Mesendoderm (in vitro differentiated cells): Measurements from ENCODE around the gene RASGRF1. TPM values are rescaled to one million over a fixed set of nuclear protein-coding genes. Genes with fewer than 3 reads are reported as not detected.

Experiments used
- DNase-seq: peaks from one replicate; pipeline ENCODE4 v3.0.0; 2013
- H2AK5ac ChIP-seq: 2 replicates; pipeline ENCODE4 v1.6.1; 2013; ENCODE audit warnings: low read length, inconsistent platforms
- H2BK120ac ChIP-seq: 2 replicates; pipeline ENCODE4 v1.6.1; 2013; ENCODE audit warnings: low read depth, mild to moderate bottlenecking, low read length, moderate library complexity, mixed read lengths
- H2BK15ac ChIP-seq: replicated peaks from 2 replicates; pipeline ENCODE4 v1.6.1; 2013; ENCODE audit warnings: low read depth, mild to moderate bottlenecking, moderate library complexity
- H2BK5ac ChIP-seq: 2 replicates; pipeline ENCODE4 v1.6.1; 2013; ENCODE audit warnings: low read length, inconsistent platforms
- H3K18ac ChIP-seq: 2 replicates; pipeline ENCODE4 v1.6.1; 2013; ENCODE audit warnings: mild to moderate bottlenecking, low read length, mixed read lengths
- H3K23ac ChIP-seq: one replicate; pipeline ENCODE4 v1.6.1; 2013; ENCODE audit warnings: low read length
- H3K27ac ChIP-seq: 2 replicates; pipeline ENCODE4 v1.5.1; 2013; ENCODE audit warnings: low read depth, mild to moderate bottlenecking, inconsistent platforms, low read length, moderate library complexity
- H3K27me3 ChIP-seq: 2 replicates; pipeline ENCODE4 v1.6.1; 2013; ENCODE audit warnings: low read length, control low read depth, mild to moderate bottlenecking, inconsistent platforms; ENCODE audit not compliant: insufficient read depth, poor library complexity
- H3K36me3 ChIP-seq: 2 replicates; pipeline ENCODE4 v1.6.1; 2013; ENCODE audit warnings: low read length, inconsistent platforms; ENCODE audit not compliant: control insufficient read depth, insufficient read depth
- H3K4ac ChIP-seq: one replicate; pipeline ENCODE4 v1.6.1; 2013; ENCODE audit warnings: low read depth, mild to moderate bottlenecking, low read length, moderate library complexity
- H3K4me1 ChIP-seq: 2 replicates; pipeline ENCODE4 v1.6.1; 2013; ENCODE audit warnings: low read depth, low read length, inconsistent platforms; ENCODE audit not compliant: control insufficient read depth
- H3K4me2 ChIP-seq: 2 replicates; pipeline ENCODE4 v1.6.1; 2013; ENCODE audit warnings: low read length
- H3K4me3 ChIP-seq: 2 replicates; pipeline ENCODE4 v1.5.1; 2013; ENCODE audit warnings: mild to moderate bottlenecking, low read length
- H3K56ac ChIP-seq: one replicate; pipeline ENCODE4 v1.6.1; 2013; ENCODE audit warnings: low read length
- H3K79me1 ChIP-seq: 2 replicates; pipeline ENCODE4 v1.6.1; 2013; ENCODE audit warnings: low read length, inconsistent platforms
- H3K79me2 ChIP-seq: 2 replicates; pipeline ENCODE4 v1.6.1; 2013; ENCODE audit warnings: mild to moderate bottlenecking, low read length; ENCODE audit not compliant: control insufficient read depth, insufficient read depth
- H3K9ac ChIP-seq: 2 replicates; pipeline ENCODE4 v1.6.1; 2013; ENCODE audit warnings: low read length, inconsistent platforms
- H4K5ac ChIP-seq: one replicate; pipeline ENCODE4 v1.6.1; 2013; ENCODE audit warnings: low read length
- H4K8ac ChIP-seq: one replicate; pipeline ENCODE4 v1.6.1; 2013; ENCODE audit warnings: low read depth, mild to moderate bottlenecking, control low read depth, low read length, moderate library complexity
- WGBS: extraction: QIAGEN DNeasy Blood & Tissue Kit; methylation state at CpG from one replicate; pipeline ENCODE4 v1.1.7; 2013; ENCODE audit warnings: low lambda C conversion rate, missing lambda C conversion rate; ENCODE audit not compliant: insufficient coverage; ENCODE audit errors: extremely low coverage; 5-methylcytosine and 5-hydroxymethylcytosine counted together
- polyA plus RNA-seq, 2 experiments: library from polyadenylated mRNA; stranded (reverse); fragments of 200-250 nt; gene quantifications; one replicate each; pipeline ENCODE4 v1.2.3, GENCODE V29; 2013

RASGRF1 gene, protein sequence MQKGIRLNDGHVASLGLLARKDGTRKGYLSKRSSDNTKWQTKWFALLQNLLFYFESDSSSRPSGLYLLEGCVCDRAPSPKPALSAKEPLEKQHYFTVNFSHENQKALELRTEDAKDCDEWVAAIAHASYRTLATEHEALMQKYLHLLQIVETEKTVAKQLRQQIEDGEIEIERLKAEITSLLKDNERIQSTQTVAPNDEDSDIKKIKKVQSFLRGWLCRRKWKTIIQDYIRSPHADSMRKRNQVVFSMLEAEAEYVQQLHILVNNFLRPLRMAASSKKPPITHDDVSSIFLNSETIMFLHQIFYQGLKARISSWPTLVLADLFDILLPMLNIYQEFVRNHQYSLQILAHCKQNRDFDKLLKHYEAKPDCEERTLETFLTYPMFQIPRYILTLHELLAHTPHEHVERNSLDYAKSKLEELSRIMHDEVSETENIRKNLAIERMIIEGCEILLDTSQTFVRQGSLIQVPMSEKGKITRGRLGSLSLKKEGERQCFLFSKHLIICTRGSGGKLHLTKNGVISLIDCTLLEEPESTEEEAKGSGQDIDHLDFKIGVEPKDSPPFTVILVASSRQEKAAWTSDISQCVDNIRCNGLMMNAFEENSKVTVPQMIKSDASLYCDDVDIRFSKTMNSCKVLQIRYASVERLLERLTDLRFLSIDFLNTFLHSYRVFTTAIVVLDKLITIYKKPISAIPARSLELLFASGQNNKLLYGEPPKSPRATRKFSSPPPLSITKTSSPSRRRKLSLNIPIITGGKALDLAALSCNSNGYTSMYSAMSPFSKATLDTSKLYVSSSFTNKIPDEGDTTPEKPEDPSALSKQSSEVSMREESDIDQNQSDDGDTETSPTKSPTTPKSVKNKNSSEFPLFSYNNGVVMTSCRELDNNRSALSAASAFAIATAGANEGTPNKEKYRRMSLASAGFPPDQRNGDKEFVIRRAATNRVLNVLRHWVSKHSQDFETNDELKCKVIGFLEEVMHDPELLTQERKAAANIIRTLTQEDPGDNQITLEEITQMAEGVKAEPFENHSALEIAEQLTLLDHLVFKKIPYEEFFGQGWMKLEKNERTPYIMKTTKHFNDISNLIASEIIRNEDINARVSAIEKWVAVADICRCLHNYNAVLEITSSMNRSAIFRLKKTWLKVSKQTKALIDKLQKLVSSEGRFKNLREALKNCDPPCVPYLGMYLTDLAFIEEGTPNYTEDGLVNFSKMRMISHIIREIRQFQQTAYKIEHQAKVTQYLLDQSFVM (N-terminal part only)
- 0.15 TPM for polyA plus RNA-seq (2013, experiment 1 of 2)
- 0.14 TPM for polyA plus RNA-seq (2013, experiment 2 of 2)

- Histone ChIP-seq H3K79me2 (no peaks in the 10 kb centered on the region), H3K23ac (no peak within 1 kb of the TSS), H3K4ac (no peak within 1 kb of the TSS), H3K27me3 (peaks cover 44% of the 10 kb centered on the region), H3K27ac (no peak within 1 kb of the TSS), H3K4me3 (no peak within 1 kb of the TSS), H3K9ac (no peak within 1 kb of the TSS), H3K4me1 (no peaks in the 10 kb centered on the region), H2AK5ac (no peak within 1 kb of the TSS), H3K56ac (peak within 1 kb of the TSS; percentile 44), H3K79me1 (no peaks in the 10 kb centered on the region), H4K8ac (no peak within 1 kb of the TSS), H2BK15ac (no peak within 1 kb of the TSS), H3K18ac (no peak within 1 kb of the TSS), H3K4me2 (peak within 1 kb of the TSS; percentile 74), H4K5ac (no peak within 1 kb of the TSS), H2BK120ac (no peak within 1 kb of the TSS), H3K36me3 (no peaks in the 10 kb centered on the region), H2BK5ac (no peak within 1 kb of the TSS)
- peak; percentile 55 for DNase-seq
- no CpG with 5 or more reads among the region's 61 CpGs for WGBS
These were observed at the start of gene RASGRF1 for GRCh38 chr15:79090487-79091203. RASGRF1 (minus strand) TSS chr15:79090780; CDS start chr15:79090498, 282 bp downstream.

- H3K23ac ChIP-seq, result no peak overlapping the region
- H4K5ac ChIP-seq, result no peak overlapping the region
- no peak overlapping the region for H2BK5ac ChIP-seq
- H3K27me3 ChIP-seq, result no peaks in the 10 kb centered on the region
- no peak overlapping the region for H3K4me2 ChIP-seq
- no peaks in the 10 kb centered on the region for H3K4me1 ChIP-seq
- H4K8ac ChIP-seq, result no peak overlapping the region
- H3K9ac ChIP-seq, result no peak overlapping the region
- H3K27ac ChIP-seq, result peak overlapping the region; percentile 31
- no peak overlapping the region for H3K4ac ChIP-seq
- DNase-seq, result peak; percentile 54
- no peak overlapping the region for H3K4me3 ChIP-seq
- H2BK120ac ChIP-seq, result no peak overlapping the region
- no CpG with 5 or more reads among the region's 3 CpGs for WGBS
- peak overlapping the region; percentile 64 for H3K18ac ChIP-seq
- no peaks in the 10 kb centered on the region for H3K79me1 ChIP-seq
- no peaks in the 10 kb centered on the region for H3K79me2 ChIP-seq
- H2AK5ac ChIP-seq, result no peak overlapping the region
- no peak overlapping the region for H2BK15ac ChIP-seq
- no peaks in the 10 kb centered on the region for H3K36me3 ChIP-seq
- no peak overlapping the region for H3K56ac ChIP-seq
These were observed 46.0 kb upstream of the RASGRF1 start for GRCh38 chr15:79136434-79137046.

- H3K4me1 ChIP-seq, result no peaks in the 10 kb centered on the region
- H3K56ac ChIP-seq, result no peak overlapping the region
- H4K8ac ChIP-seq, result no peak overlapping the region
- H2BK15ac ChIP-seq, result no peak overlapping the region
- no peak overlapping the region for H3K4me3 ChIP-seq
- no peak overlapping the region for H2AK5ac ChIP-seq
- WGBS, result no CpG with 5 or more reads among the region's 2 CpGs
- no peaks in the 10 kb centered on the region for H3K36me3 ChIP-seq
- no peak overlapping the region for H3K4me2 ChIP-seq
- no peak overlapping the region for H4K5ac ChIP-seq
- H3K79me2 ChIP-seq, result no peaks in the 10 kb centered on the region
- H3K79me1 ChIP-seq, result no peaks in the 10 kb centered on the region
- no peak overlapping the region for H3K27ac ChIP-seq
- DNase-seq, result no peak
- no peaks in the 10 kb centered on the region for H3K27me3 ChIP-seq
- H3K18ac ChIP-seq, result no peak overlapping the region
- no peak overlapping the region for H3K23ac ChIP-seq
- H3K4ac ChIP-seq, result no peak overlapping the region
- no peak overlapping the region for H3K9ac ChIP-seq
- H2BK5ac ChIP-seq, result no peak overlapping the region
- H2BK120ac ChIP-seq, result no peak overlapping the region
These were observed 42.7 kb upstream of the RASGRF1 start for GRCh38 chr15:79133309-79133708.

GRCh38 chr15:79132770-79133169 is 42.2 kb upstream of the RASGRF1 start:
- no peak overlapping the region for H3K4me3 ChIP-seq
- H3K79me1 ChIP-seq, result no peaks in the 10 kb centered on the region
- H3K9ac ChIP-seq, result no peak overlapping the region
- no peak overlapping the region for H3K27ac ChIP-seq
- no peak overlapping the region for H3K4me2 ChIP-seq
- no peaks in the 10 kb centered on the region for H3K36me3 ChIP-seq
- WGBS, result no CpG with 5 or more reads among the region's 1 CpG
- no peak overlapping the region for H2AK5ac ChIP-seq
- no peak overlapping the region for H3K23ac ChIP-seq
- H4K5ac ChIP-seq, result no peak overlapping the region
- H3K4ac ChIP-seq, result no peak overlapping the region
- H3K18ac ChIP-seq, result no peak overlapping the region
- H2BK15ac ChIP-seq, result no peak overlapping the region
- no peak overlapping the region for H2BK5ac ChIP-seq
- no peak for DNase-seq
- no peak overlapping the region for H4K8ac ChIP-seq
- no peaks in the 10 kb centered on the region for H3K4me1 ChIP-seq
- H2BK120ac ChIP-seq, result no peak overlapping the region
- H3K79me2 ChIP-seq, result no peaks in the 10 kb centered on the region
- no peaks in the 10 kb centered on the region for H3K27me3 ChIP-seq
- no peak overlapping the region for H3K56ac ChIP-seq

DNA sequence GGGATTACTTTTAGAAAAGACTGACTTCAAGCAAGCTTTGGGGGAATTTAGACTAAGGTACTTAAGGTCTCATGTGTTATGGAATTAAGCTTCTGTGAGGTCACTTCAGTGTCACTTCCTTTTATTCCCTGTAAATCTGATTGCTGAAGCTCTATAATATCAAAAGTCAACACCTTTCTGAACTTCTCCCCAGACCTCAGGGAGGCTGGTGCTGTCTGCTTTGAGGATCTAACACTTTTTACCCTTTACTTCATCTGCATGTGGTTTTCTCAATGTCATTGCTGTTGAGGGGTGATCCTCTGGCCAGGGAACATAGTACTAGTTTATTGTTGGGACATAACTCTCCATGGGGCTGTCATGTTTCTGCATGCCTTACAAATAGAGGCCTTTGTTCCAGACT is 41.8 kb upstream of the RASGRF1 start:
- Histone ChIP-seq H4K8ac (no peak overlapping the region), H3K18ac (no peak overlapping the region), H3K4me1 (no peaks in the 10 kb centered on the region), H3K9ac (no peak overlapping the region), H2AK5ac (no peak overlapping the region), H3K4me2 (no peak overlapping the region), H3K4ac (no peak overlapping the region), H3K27ac (no peak overlapping the region), H3K4me3 (no peak overlapping the region), H3K23ac (no peak overlapping the region), H4K5ac (no peak overlapping the region), H3K36me3 (no peaks in the 10 kb centered on the region), H2BK120ac (no peak overlapping the region), H3K79me1 (no peaks in the 10 kb centered on the region), H3K79me2 (no peaks in the 10 kb centered on the region), H3K27me3 (no peaks in the 10 kb centered on the region), H2BK5ac (no peak overlapping the region), H2BK15ac (no peak overlapping the region), H3K56ac (no peak overlapping the region)
- no peak for DNase-seq
